HTERT RPE-1 (cell line): ENCODE data around the gene CLHC1.
"Not testable (repeated sequence)": the region's sequence is repeated elsewhere in the genome, so short reads cannot be mapped to it uniquely, and the experiment has no call there.

Source experiments
- in situ Hi-C: fragments of 300-500 bp; cut with MboI; formaldehyde crosslinking; loops from 4 replicates; pipeline ENCODE4 v1.14.3; 2020; ENCODE audit warnings: low sequenced_read_pairs

CLHC1 gene

GRCh38 chr2:55154525-55155030, 77.5 kb downstream of the CLHC1 start:
- in situ Hi-C loops, result no loop called here

GRCh38 chr2:55153584-55154299, 78.4 kb downstream of the CLHC1 start:
- in situ Hi-C loops, result no loop called here

DNA sequence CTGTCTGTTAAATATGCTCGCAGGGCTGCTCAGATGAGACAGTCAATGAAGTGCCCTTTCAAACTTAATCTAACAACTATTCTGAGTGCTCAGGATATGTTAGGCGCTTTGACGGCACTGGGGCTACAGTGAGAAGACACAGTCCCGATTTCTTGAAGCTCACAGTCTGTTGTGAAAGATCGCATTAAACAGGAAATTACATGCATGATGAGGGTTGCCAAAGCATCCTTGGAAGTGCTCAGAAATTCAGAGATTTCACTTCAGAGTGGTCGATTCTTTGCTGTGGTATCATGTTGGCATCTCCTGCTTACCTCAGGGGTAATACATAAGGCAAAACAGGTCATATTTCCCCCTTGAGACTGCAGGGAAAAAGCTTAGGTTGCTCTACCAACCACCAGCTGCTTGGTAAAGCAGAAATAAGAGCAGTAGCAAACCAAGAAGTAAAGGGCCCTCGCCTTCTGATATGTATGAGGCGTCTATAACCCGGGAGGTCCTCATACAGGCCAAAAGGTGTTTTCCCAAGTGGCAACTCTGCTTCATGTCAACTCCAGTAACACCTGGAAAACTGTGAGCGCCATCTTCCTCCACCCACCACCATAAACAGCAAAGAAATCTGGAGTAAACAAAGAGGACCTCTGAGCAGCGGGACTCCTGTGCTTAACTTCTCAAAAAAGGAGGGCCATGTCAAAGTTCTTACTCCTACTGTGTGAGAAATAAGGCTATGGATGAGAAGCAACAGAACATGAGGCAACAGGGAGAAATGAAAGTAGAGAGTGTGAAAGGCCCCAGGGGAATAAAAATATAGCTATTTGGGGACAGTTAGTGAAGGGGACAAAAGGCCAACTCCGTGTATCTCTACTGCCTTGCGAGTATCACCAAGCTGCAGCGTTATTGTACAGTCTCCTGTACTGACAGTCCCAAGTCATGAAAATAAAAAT, 79.3 kb downstream of the CLHC1 start:
- in situ Hi-C loops, result no loop called here

DNA sequence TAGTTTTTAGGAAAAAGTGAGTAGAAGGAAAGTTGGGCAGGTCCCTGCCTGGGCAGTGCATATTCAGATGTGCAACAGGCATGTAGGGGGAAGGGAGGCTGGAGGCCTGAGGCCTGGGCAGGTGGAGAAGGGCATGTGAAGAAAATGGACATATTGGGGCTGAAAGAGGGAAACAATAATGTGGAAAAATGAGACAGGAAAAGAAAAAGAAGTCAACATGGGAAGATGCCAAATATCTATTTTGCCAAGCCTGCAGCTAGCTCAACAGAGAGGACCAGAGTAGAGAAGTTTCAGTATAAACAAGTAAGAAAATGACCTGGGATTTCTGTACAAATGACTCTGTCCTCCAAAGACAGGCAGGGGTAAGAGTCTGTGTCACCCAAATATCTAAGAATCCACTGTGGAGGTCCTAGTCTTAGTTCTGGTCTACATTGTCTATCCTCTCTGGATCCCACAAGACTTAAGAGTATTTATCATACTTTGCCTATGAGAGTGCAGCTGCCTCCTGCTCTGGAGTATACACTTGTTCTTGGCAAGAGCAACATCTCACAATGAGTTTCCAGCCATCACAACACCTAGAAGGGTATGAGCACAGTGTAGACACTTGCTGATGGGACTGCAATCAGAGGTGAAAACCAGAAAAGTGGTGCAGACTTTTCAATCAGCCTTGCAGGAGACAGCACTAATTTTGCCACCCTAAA, 80.2 kb downstream of the CLHC1 start:
- in situ Hi-C loops, result no loop called here

DNA sequence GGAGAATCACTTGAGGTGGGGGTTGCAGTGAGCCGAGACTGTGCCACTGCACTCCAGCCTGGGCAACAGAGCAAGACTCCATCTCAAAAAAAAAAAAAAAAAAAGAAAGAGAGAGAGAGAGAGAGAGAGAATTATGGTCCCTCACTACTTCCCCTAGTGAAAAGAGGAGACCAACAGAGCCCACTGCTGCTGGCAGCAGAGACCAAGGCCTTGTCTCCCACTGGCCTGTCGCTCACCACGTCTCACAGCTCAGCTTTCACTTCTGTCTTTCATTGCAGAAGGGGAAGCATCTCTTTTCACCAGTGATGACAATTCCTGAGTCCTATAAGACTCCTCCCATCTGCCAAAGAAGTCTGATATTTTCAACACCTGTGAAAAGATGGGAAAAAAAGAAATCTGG, 81.3 kb downstream of the CLHC1 start:
- in situ Hi-C loops, result no loop called here

GRCh38 chr2:55148269-55148668, 83.8 kb downstream of the CLHC1 start:
- in situ Hi-C loops, result no loop called here

DNA sequence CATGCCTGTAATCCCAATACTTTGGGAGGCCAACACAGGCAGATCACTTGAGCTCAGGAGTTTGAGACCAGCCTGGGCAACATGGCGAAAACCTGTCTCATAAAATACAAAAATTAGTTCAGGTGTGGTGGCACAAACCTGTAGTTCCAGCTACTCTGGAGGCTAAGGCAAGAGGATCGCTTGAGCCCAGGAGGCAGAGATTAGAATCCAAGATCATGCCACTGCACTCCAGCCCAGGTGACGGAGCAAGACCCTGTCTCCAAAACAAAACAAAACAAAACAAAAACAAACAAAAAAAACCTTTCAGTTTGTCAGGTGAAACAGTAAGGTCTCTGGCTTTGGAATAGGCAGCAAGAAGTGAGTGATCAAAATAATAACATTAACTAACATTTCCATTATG, 84.6 kb downstream of the CLHC1 start:
- in situ Hi-C loops, result no loop called here

GRCh38 chr2:55147041-55147440, 85.1 kb downstream of the CLHC1 start:
- in situ Hi-C loops, result no loop called here

- in situ Hi-C loops, result no loop called here
Observed at GRCh38 chr2:55146263-55146662, 85.8 kb downstream of the CLHC1 start.

DNA sequence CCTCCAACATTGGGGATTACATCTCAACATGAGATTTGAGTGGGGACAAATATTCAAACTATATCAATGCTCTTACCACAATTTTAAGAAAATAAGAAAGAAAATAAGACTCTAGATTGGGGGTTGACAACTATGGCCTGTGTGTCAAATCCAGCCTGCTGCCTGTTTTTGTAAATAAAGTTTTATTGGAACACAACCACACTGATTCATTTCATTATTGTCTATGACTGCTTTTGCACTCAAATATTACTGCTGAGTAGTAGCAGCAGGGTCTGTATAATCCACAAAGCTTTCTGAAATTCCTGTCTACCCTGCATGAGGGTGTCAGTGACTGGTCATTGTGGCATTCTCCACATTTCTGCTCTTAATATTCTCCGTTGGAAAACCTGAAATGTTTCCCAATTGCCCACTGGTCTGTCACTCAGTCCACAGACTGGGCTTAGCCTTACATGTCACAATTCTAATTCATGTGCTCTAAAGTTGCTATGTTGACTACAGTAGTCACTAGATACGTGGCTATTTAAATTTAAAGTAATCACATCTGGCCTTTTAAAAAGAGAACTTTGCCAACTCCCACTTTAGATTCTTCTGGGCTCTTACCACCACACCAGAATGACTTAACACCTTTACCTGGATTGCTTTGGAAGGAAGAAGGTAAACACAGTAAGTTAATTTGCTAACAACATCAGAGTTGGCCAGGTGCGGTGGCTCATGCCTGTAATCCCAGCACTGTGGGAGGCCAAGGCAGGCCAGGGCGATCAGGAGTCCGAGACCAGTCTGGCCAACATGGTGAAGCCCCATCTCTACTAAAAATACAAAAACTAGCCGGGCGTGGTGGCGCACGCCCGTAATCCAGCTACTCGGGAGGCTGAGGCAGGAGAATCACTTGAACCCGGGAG, 86.9 kb downstream of the CLHC1 start:
- in situ Hi-C loops, result no loop called here

GRCh38 chr2:55143706-55144105, 88.4 kb downstream of the CLHC1 start:
- in situ Hi-C loops, result not testable (repeated sequence)

- in situ Hi-C loops, result no loop called here
Observed at GRCh38 chr2:55142518-55142917, 89.6 kb downstream of the CLHC1 start.

DNA sequence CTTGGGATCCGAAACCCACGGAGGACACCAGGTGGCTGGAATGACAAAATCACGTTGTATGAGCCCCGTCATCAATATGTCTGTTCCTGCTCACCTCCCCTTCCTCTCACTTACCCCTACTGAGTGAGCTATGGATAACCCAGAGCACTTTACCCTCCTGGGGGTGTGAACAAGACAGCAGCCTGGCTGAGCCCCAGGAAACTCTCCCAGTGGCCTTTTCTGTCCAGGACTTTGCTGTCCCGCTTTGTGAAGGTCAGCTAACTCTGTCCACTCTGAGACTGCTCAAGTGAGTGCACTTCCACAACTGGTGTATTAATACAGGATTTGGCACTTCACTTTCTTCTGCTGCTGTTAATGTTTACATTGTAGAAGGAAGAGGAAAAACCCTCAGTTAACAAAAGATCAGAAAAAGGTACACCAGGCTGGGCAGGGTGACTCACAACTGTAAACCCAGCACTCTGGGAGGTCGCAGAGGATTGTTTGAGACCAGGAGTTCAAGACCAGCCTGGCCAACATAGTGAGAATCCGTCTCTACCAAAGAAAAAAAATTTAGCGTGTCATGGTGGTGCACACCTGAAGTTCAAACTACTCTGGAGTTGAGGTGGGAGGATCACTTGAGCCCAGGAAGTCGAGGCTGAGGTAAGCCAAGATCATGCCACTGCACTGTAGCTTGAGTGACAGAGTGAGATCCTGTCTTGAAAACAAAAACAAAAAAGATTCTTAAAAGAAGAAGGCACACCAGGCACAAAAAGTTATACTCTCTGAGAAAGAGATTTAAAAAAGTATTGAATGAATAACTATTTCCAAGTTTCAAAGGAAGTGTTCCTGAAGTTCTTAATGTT, 90.3 kb downstream of the CLHC1 start:
- in situ Hi-C loops, result no loop called here

DNA sequence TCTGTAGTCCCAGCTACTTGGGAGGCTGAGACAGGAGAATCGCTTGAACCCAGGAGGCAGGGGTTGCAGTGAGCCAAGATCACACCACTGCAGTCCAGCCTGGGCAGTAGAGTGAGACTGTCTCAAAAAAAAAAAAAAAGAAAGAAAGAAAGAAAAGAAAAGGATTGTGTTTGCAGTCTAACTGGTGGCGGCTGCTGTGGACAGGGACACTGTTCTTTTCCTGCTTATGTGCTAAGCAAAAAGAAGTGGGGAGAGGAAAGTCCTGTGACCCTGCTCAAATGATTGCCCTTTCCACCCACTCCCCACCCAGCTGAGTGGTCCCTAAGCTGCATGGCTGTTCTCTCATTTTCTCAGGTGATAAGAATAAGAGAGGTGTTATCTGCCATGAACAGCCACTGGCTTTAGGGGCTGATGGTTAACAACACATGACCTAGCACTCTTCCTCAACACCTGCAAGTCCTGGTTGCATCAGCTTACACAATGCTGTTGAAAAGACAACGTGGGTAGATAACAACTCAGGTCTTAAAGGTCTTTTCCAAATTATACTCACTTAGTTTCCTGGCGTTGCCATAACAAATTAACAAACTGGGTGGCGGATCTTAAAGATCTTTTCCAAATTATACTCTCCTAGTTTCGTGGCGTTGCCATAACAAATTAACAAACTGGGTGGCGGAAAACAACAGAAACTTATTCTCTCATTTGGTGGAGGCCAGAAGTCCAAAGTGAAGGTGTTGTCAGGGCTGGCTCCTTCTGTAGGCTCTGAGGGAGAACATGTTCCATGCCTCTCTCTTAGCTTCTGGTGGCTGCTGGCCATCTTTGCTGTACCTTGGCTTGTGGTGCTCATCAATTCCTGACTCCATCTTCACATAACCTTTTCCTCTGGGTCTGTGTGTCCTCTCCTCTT, 91.5 kb downstream of the CLHC1 start:
- in situ Hi-C loops, result no loop called here

GRCh38 chr2:55139305-55139704, 92.8 kb downstream of the CLHC1 start:
- in situ Hi-C loops, result no loop called here

GRCh38 chr2:55138882-55139229, 93.2 kb downstream of the CLHC1 start:
- in situ Hi-C loops, result no loop called here

- in situ Hi-C loops, result no loop called here
Observed at GRCh38 chr2:55138014-55138881, 93.8 kb downstream of the CLHC1 start.
